SIG-M5 treated with dmso at 0.1 percent for 504 hours (cell line): ENCODE measurements around the gene TGFBR3.
"Not testable (repeated sequence)": the region's sequence is repeated elsewhere in the genome, so short reads cannot be mapped to it uniquely, and the experiment has no call there.

Experiments used
- DNase-seq: peaks from one replicate; lab custom pipeline; 2025; ENCODE audit not compliant: unreplicated experiment; lab: John Stamatoyannopoulos, UW

Gene TGFBR3

GRCh38 chr1:91851130-91852010 is 34.6 kb downstream of the TGFBR3 start:
- no peak for DNase-seq

- no peak for DNase-seq
These were observed 35.2 kb downstream of the TGFBR3 start for GRCh38 chr1:91850708-91851107.

GRCh38 chr1:91847851-91848250 is 38.1 kb downstream of the TGFBR3 start:
- DNase-seq, result no peak

GRCh38 chr1:91846639-91847013 is 39.3 kb downstream of the TGFBR3 start:
- no peak for DNase-seq

- DNase-seq, result no peak
These were observed 39.8 kb downstream of the TGFBR3 start for GRCh38 chr1:91846007-91846638.

- no peak for DNase-seq
These were observed 41.0 kb downstream of the TGFBR3 start for GRCh38 chr1:91844862-91845528.

GRCh38 chr1:91843843-91844242 is 42.1 kb downstream of the TGFBR3 start:
- no peak for DNase-seq

GRCh38 chr1:91842563-91842962 is 43.4 kb downstream of the TGFBR3 start:
- DNase-seq, result no peak

- no peak for DNase-seq
These were observed 43.9 kb downstream of the TGFBR3 start for GRCh38 chr1:91842056-91842455.

GRCh38 chr1:91840276-91840675 is 45.7 kb downstream of the TGFBR3 start:
- DNase-seq, result not testable (repeated sequence)

GRCh38 chr1:91836331-91837040 is 49.5 kb downstream of the TGFBR3 start:
- no peak for DNase-seq

- DNase-seq, result no peak
These were observed 50.8 kb downstream of the TGFBR3 start for GRCh38 chr1:91835087-91835521.

- not testable (repeated sequence) for DNase-seq
These were observed 51.4 kb downstream of the TGFBR3 start for GRCh38 chr1:91834549-91834948.

GRCh38 chr1:91833946-91834345 is 52.0 kb downstream of the TGFBR3 start:
- DNase-seq, result no peak

- DNase-seq, result no peak
These were observed 54.6 kb downstream of the TGFBR3 start for GRCh38 chr1:91831132-91831930.

GRCh38 chr1:91830242-91831131 is 55.5 kb downstream of the TGFBR3 start:
- DNase-seq, result no peak

GRCh38 chr1:91829293-91830153 is 56.4 kb downstream of the TGFBR3 start:
- no peak for DNase-seq

- no peak for DNase-seq
These were observed 57.2 kb downstream of the TGFBR3 start for GRCh38 chr1:91828583-91829281.
